HG03175 (cell line): ENCODE results near the gene TBC1D9.

ENCODE experiments used
- ATAC-seq: cut with Tn5 transposase; IDR thresholded peaks from one replicate; pipeline ENCODE4 v1.9.1; 2021; ENCODE audit warnings: mild to moderate bottlenecking, moderate library complexity; ENCODE audit not compliant: unreplicated experiment

The TBC1D9 gene

GRCh38 chr4:140725556-140725955, 30.6 kb downstream of the TBC1D9 start:
- ATAC-seq, result no peak

GRCh38 chr4:140724760-140725159, 31.4 kb downstream of the TBC1D9 start:
- ATAC-seq, result no peak

GRCh38 chr4:140720387-140721304, 35.5 kb downstream of the TBC1D9 start:
- peak; percentile 71 for ATAC-seq

- ATAC-seq, result peak; percentile 55
These were observed 36.5 kb downstream of the TBC1D9 start for GRCh38 chr4:140719686-140720085.

GRCh38 chr4:140719022-140719421, 37.2 kb downstream of the TBC1D9 start:
- no peak for ATAC-seq

GRCh38 chr4:140718241-140718952, 37.8 kb downstream of the TBC1D9 start:
- ATAC-seq, result no peak

- ATAC-seq, result no peak
These were observed 38.9 kb downstream of the TBC1D9 start for GRCh38 chr4:140717313-140717712.

GRCh38 chr4:140715119-140715518, 41.1 kb downstream of the TBC1D9 start:
- ATAC-seq, result no peak

- no peak for ATAC-seq
These were observed 44.3 kb downstream of the TBC1D9 start for GRCh38 chr4:140711910-140712309.

- no peak for ATAC-seq
These were observed 45.1 kb downstream of the TBC1D9 start for GRCh38 chr4:140710908-140711622.

- ATAC-seq, result no peak
These were observed 48.9 kb downstream of the TBC1D9 start for GRCh38 chr4:140707325-140707724.

GRCh38 chr4:140706665-140707064, 49.5 kb downstream of the TBC1D9 start:
- no peak for ATAC-seq

- no peak for ATAC-seq
These were observed 49.9 kb downstream of the TBC1D9 start for GRCh38 chr4:140706276-140706625.

GRCh38 chr4:140705625-140706275, 50.4 kb downstream of the TBC1D9 start:
- ATAC-seq, result no peak

- no peak for ATAC-seq
These were observed 51.2 kb downstream of the TBC1D9 start for GRCh38 chr4:140704964-140705363.

- ATAC-seq, result no peak
These were observed 51.7 kb downstream of the TBC1D9 start for GRCh38 chr4:140704392-140704960.

- no peak for ATAC-seq
These were observed 52.7 kb downstream of the TBC1D9 start for GRCh38 chr4:140703463-140703862.

GRCh38 chr4:140702096-140702757, 54.0 kb downstream of the TBC1D9 start:
- no peak for ATAC-seq

- no peak for ATAC-seq
These were observed 55.1 kb downstream of the TBC1D9 start for GRCh38 chr4:140701071-140701470.
